ENCODE data around the gene MRGPRD. TPM values are rescaled to one million over a fixed set of nuclear protein-coding genes. Genes with fewer than 3 reads are reported as not detected.

The MRGPRD gene
- total and polyA plus RNA-seq, 2 donors (not counting 1 experiment from before 2014, with no cell fraction given): not detected

- ATAC-seq (ENCODE audit: low read depth) (no peak), DNase-seq (no peak)
- intact Hi-C loops (cut with micrococcal nuclease): no loop called here
- Histone ChIP-seq H4K20me1 (ENCODE audit: control insufficient read depth, insufficient read depth, low read length, poor library complexity, severe bottlenecking) (no peaks in the 10 kb centered on the region), H3K27me3 (replicated peaks in 1 of 4; ENCODE audit: control extremely low read depth in 1 of 4, control insufficient read depth in 3 of 4, insufficient read depth in 4 of 4, low read length in 3 of 4) (peaks cover 0 to 8% (median 0%) of the 10 kb centered on the region in 4 experiments), H2AFZ (ENCODE audit: insufficient read depth, low read depth, low read length, poor library complexity, severe bottlenecking) (peak overlapping the region; percentile 69), H3K4me3 (ENCODE audit: control extremely low read depth in 1 of 5, extremely low read depth in 1 of 5, insufficient read depth in 1 of 5, low read depth in 2 of 5, low read length in 4 of 5) (peak overlapping the region in 1 of 5 experiments; percentile 14), H3K4me2 (replicated peaks; ENCODE audit: low read depth, low read length, poor library complexity, severe bottlenecking) (peak overlapping the region; percentile 61), H3K79me2 (ENCODE audit: control insufficient read depth, insufficient read depth, low read length) (no peaks in the 10 kb centered on the region), H3K27ac (ENCODE audit: low read length in 2 of 2) (no peak overlapping the region), H3K36me3 (replicated peaks in 1 of 2; ENCODE audit: control extremely low read depth in 1 of 2, control insufficient read depth in 1 of 2, extremely low read depth in 1 of 2, insufficient read depth in 2 of 2, low read length in 1 of 2) (no peaks in the 10 kb centered on the region), H3K9ac (ENCODE audit: low read length) (peak overlapping the region; percentile 32), H3K4me1 (ENCODE audit: control insufficient read depth in 2 of 2, insufficient read depth in 2 of 2, low read length in 2 of 2) (peaks cover 4 to 13% of the 10 kb centered on the region in 2 donors), H3K9me3 (ENCODE audit: control extremely low read depth in 1 of 3, control insufficient read depth in 2 of 3, insufficient read depth in 1 of 3, low read length in 2 of 3) (peaks cover 0 to 13% (median 0%) of the 10 kb centered on the region in 3 donors)
- H3K27me3 Mint-ChIP-seq: no peaks in the 10 kb centered on the region
- WGBS (ENCODE audit: insufficient coverage): 9% methylated on average over 2 of the region's 5 CpGs
- H3K4me1 Mint-ChIP-seq: peaks cover 8% of the 10 kb centered on the region
- no peak for TF ChIP-seq EZH2 (IDR thresholded peaks at IDR 0.05; ENCODE audit: borderline replicate concordance, insufficient read depth, low read depth, low read length, poor library complexity, severe bottlenecking)
- TF ChIP-seq CTCF (IDR thresholded peaks at IDR 0.05): no peak
- H3K27ac Mint-ChIP-seq: no peak overlapping the region
- no peaks in the 10 kb centered on the region for H3K9me3 Mint-ChIP-seq (ENCODE audit: insufficient read depth)
- H3K4me3 Mint-ChIP-seq: peak overlapping the region; percentile 69
- POLR2A ChIA-PET: no interaction called here
- CTCF ChIA-PET: no interaction called here
These were observed 25.2 kb downstream of the MRGPRD start for GRCh38 chr11:68955607-68955958.

GRCh38 chr11:68954836-68955606 lies 25.8 kb downstream of the MRGPRD start:
- Mint-ChIP-seq H3K27me3 (no peaks in the 10 kb centered on the region), H3K4me3 (peak overlapping the region; percentile 69), H3K27ac (no peak overlapping the region), H3K4me1 (peaks cover 8% of the 10 kb centered on the region), H3K9me3 (ENCODE audit: insufficient read depth) (no peaks in the 10 kb centered on the region)
- H3K4me3 ChIP-seq (ENCODE audit: control extremely low read depth in 1 of 5, extremely low read depth in 1 of 5, insufficient read depth in 1 of 5, low read depth in 2 of 5, low read length in 4 of 5): peak overlapping the region in 1 of 5 experiments; percentile 14
- peaks cover 0 to 13% (median 0%) of the 10 kb centered on the region in 3 donors for H3K9me3 ChIP-seq (ENCODE audit: control extremely low read depth in 1 of 3, control insufficient read depth in 2 of 3, insufficient read depth in 1 of 3, low read length in 2 of 3)
- H2AFZ ChIP-seq (ENCODE audit: insufficient read depth, low read depth, low read length, poor library complexity, severe bottlenecking): peak overlapping the region; percentile 69
- peaks cover 4 to 13% of the 10 kb centered on the region in 2 donors for H3K4me1 ChIP-seq (ENCODE audit: control insufficient read depth in 2 of 2, insufficient read depth in 2 of 2, low read length in 2 of 2)
- ATAC-seq (ENCODE audit: low read depth) (peak; percentile 36), DNase-seq (peak; percentile 29)
- no peaks in the 10 kb centered on the region for H3K79me2 ChIP-seq (ENCODE audit: control insufficient read depth, insufficient read depth, low read length)
- no peak overlapping the region for H3K27ac ChIP-seq (ENCODE audit: low read length in 2 of 2)
- no peaks in the 10 kb centered on the region for H3K36me3 ChIP-seq (replicated peaks in 1 of 2; ENCODE audit: control extremely low read depth in 1 of 2, control insufficient read depth in 1 of 2, extremely low read depth in 1 of 2, insufficient read depth in 2 of 2, low read length in 1 of 2)
- CTCF ChIA-PET: interaction anchor here (0.6 kb wide), 1 partner anchor 136 kb away, joined by 3 read pairs; no protein-coding TSS in a partner anchor
- no peaks in the 10 kb centered on the region for H4K20me1 ChIP-seq (ENCODE audit: control insufficient read depth, insufficient read depth, low read length, poor library complexity, severe bottlenecking)
- H3K4me2 ChIP-seq (replicated peaks; ENCODE audit: low read depth, low read length, poor library complexity, severe bottlenecking): peak overlapping the region; percentile 61
- intact Hi-C loops (cut with micrococcal nuclease): no loop called here
- 26% methylated on average over 25 of the region's 30 CpGs for WGBS (ENCODE audit: insufficient coverage)
- peak overlapping the region; percentile 32 for H3K9ac ChIP-seq (ENCODE audit: low read length)
- POLR2A ChIA-PET: no interaction called here
- H3K27me3 ChIP-seq (replicated peaks in 1 of 4; ENCODE audit: control extremely low read depth in 1 of 4, control insufficient read depth in 3 of 4, insufficient read depth in 4 of 4, low read length in 3 of 4): peaks cover 0 to 8% (median 0%) of the 10 kb centered on the region in 4 experiments
- TF ChIP-seq EZH2 (IDR thresholded peaks at IDR 0.05; ENCODE audit: borderline replicate concordance, insufficient read depth, low read depth, low read length, poor library complexity, severe bottlenecking) (no peak), CTCF (IDR thresholded peaks at IDR 0.05) (no peak)
